HepG2 (cell line): ENCODE data around the gene CCT6A.
"Not testable (repeated sequence)": the region's sequence is repeated elsewhere in the genome, so short reads cannot be mapped to it uniquely, and the experiment has no call there.

Source experiments
- CEBPB ChIP-seq: IDR thresholded peaks from 2 replicates; pipeline ENCODE4 v1.6.1; 2011; ENCODE audit warnings: low read depth, low read length, improper control_type of control experiment, borderline replicate concordance
- CTCF ChIP-seq: sonication (generic); formaldehyde crosslinking; IDR thresholded peaks from 2 replicates; pipeline ENCODE4 v1.5.0; 2020; ENCODE audit warnings: mild to moderate bottlenecking, missing genetic modification reagents, moderate library complexity
- DRAP1 ChIP-seq: IDR thresholded peaks from 2 replicates; pipeline ENCODE4 v1.6.1; 2016; ENCODE audit warnings: missing genetic modification reagents, missing compliant biosample characterization
- EP300 ChIP-seq, 3 experiments: sonication (generic) in 1 of 3; formaldehyde crosslinking in 1 of 3; IDR thresholded peaks; 2 replicates each; pipeline versions ENCODE4 v1.5.1 to v1.6.1; 2011 to 2020; ENCODE audit warnings: low read depth in 2 of 3, low read length in 2 of 3, borderline replicate concordance in 1 of 3, improper control_type of control experiment in 1 of 3, mild to moderate bottlenecking in 1 of 3, missing genetic modification reagents in 1 of 3, moderate library complexity in 1 of 3
- ETV6 ChIP-seq: sonication (generic); formaldehyde crosslinking; conservative IDR thresholded peaks from 2 replicates; pipeline ENCODE4 v1.4.0; 2020; ENCODE audit warnings: missing genetic modification reagents
- GABPA ChIP-seq, 2 experiments: IDR thresholded peaks; 2 replicates each; pipeline ENCODE4 v1.6.1; 2011 to 2016; ENCODE audit warnings: low read depth in 2 of 2, low read length in 1 of 2, missing biosample characterization in 1 of 2, missing genetic modification characterization in 1 of 2
- KDM5A ChIP-seq: fragments of 200-600 bp; sonication (generic); IDR thresholded peaks from 2 replicates; pipeline ENCODE4 v1.7.0; 2018; ENCODE audit warnings: antibody characterized with exemption, mild to moderate bottlenecking, low read length, borderline replicate concordance
- NFE2L1 ChIP-seq: sonication (generic); formaldehyde crosslinking; IDR thresholded peaks from 2 replicates; pipeline ENCODE4 v1.4.0; 2020; ENCODE audit warnings: missing genetic modification reagents, mild to moderate bottlenecking, borderline replicate concordance
- STAT6 ChIP-seq: sonication (generic); formaldehyde crosslinking; IDR thresholded peaks from 2 replicates; pipeline ENCODE4 v1.4.0; 2020; ENCODE audit warnings: missing genetic modification reagents, mild to moderate bottlenecking, borderline replicate concordance
- ZBTB20 ChIP-seq: sonication (generic); formaldehyde crosslinking; IDR thresholded peaks from 2 replicates; pipeline ENCODE4 v1.8.1; 2023; ENCODE audit warnings: missing genetic modification reagents, low read depth, mild to moderate bottlenecking, borderline replicate concordance
- ZBTB39 ChIP-seq: sonication (generic); formaldehyde crosslinking; IDR thresholded peaks from 2 replicates; pipeline ENCODE4 v1.5.0; 2020; ENCODE audit warnings: missing genetic modification reagents
- ZMAT3 ChIP-seq: sonication (generic); formaldehyde crosslinking; conservative IDR thresholded peaks from 2 replicates; pipeline ENCODE4 v1.7.0; 2021; ENCODE audit warnings: missing genetic modification reagents
- ZNF12 ChIP-seq: sonication (generic); formaldehyde crosslinking; IDR thresholded peaks from 2 replicates; pipeline ENCODE4 v1.5.0; 2020; ENCODE audit warnings: missing genetic modification reagents

- TF ChIP-seq KDM5A; ZBTB39 (CRISPR knock-in tag); ETV6; CEBPB; ZBTB20 (CRISPR knock-in tag); ZNF12 (CRISPR knock-in tag); DRAP1 (CRISPR knock-in tag); NFE2L1; STAT6; ZMAT3; CTCF (CRISPR knock-in tag); GABPA (IDR thresholded peaks at IDR 0.05; ENCODE audit: low read depth, low read length); GABPA (CRISPR knock-in tag; IDR thresholded peaks at IDR 0.05; ENCODE audit: low read depth); EP300 (IDR thresholded peaks at IDR 0.05; ENCODE audit: low read depth in 2 of 2, low read length in 2 of 2); EP300 (CRISPR knock-in tag; IDR thresholded peaks at IDR 0.05; ENCODE audit: borderline replicate concordance): not testable (repeated sequence)
These were observed 20.0 kb upstream of the CCT6A start for GRCh38 chr7:56031556-56031955.
